HG03378 (cell line): ENCODE results near the gene KCNJ18.
"Not testable (repeated sequence)": the region's sequence is repeated elsewhere in the genome, so short reads cannot be mapped to it uniquely, and the experiment has no call there.

Source experiments
- ATAC-seq: cut with Tn5 transposase; IDR thresholded peaks from one replicate; pipeline ENCODE4 v1.9.1; 2021; ENCODE audit warnings: mild to moderate bottlenecking, moderate library complexity; ENCODE audit not compliant: unreplicated experiment

Gene KCNJ18

GRCh38 chr17:21670361-21671155 is 21.8 kb upstream of the KCNJ18 start:
- not testable (repeated sequence) for ATAC-seq

DNA sequence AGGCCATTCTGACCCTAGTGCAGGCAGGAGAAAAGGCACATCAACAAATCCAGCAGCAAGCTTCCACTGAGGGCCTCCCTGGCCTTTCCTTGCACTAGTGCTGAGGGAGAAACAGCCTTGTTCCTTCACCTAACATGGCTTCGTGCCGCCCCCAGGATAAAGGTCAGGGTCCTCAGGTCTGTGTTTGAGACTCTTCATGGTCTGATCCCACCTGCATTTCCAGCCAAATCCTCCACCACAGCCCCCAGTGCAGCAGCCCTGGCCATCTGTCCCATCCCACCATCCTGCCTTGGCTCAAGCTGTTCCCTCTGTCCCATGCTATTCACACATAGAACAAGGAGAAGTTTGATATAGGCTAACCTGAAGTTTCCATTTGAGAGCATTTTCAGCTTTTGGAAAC is 20.9 kb upstream of the KCNJ18 start:
- ATAC-seq: not testable (repeated sequence)

GRCh38 chr17:21671871-21672270 is 20.5 kb upstream of the KCNJ18 start:
- not testable (repeated sequence) for ATAC-seq

DNA sequence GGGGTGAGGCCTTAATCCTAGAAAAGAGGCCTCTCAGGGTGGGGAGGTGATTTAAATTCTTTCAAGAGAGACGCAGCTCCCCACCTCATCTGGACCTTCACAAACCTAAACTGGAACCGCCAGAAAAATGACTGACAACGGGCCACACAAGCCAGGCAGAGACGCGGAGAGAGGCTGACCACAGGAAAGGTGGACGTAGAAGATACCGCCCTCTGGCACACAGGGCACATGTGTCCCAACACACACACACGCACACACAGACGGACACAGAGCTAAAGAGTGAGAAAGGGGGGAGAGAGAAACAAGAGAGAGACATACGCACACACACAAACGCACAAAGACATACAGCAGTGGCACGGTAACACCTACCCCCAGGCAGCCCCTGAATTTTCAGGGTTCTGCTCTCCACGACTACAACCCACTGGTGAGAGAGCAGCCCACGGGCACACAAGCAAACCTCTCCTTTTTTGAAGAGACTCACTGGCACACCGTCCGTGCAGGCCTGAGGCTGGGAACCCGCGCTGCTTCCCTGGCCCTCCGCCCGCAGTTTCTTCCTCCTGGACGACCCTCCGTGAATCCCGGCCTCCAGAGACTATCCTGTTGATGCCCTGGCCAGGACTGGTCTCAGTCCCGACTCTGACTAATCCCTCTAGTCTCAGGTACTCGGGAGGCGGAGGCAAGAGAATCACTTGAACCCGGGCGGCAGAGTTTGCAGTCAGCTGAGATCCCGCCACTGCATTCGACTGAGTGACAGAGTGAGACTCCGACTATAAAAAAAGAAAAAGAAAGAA is 18.7 kb upstream of the KCNJ18 start:
- not testable (repeated sequence) for ATAC-seq

- ATAC-seq: no peak
These were observed 18.0 kb upstream of the KCNJ18 start for GRCh38 chr17:21674242-21674731.

DNA sequence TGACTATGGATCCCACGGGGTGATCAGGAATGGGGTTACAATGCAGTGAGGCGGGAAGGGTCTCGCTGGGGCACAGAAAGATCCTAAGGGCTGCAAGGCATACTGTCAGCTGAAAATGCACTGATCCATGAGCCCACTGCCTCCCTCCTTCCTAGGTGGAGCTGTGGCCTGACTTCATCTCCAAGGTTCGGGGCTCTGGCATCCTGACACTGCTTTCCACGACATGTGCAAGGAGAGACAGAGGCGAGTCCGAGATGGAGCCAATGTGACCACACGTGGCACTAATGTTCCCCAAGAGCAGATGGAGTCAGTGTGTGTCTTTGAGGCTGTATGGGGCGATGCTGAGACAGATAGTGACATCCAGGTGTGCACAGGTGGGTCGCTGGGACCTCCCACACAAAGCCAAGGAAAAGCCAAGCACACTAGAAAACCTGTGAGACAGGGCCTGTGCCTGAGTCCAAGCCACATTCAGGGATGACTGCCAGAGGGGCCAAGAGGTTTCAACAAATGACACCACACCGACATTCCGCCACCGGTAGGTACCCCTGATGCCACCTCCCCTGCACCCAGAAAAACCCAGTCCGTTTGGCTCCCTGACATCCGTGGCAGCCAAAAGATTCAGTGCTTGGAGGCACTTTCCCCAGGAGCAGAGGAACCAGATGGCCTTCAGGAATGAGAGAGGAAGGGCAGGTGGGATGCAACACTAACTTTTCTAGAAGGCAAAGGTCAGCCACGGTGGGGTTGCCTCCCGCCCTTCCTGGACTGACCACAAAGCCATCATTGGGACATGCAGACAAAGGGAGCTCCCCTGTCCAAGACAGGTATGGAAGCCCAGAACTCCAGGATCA is 17.2 kb upstream of the KCNJ18 start:
- not testable (repeated sequence) for ATAC-seq

DNA sequence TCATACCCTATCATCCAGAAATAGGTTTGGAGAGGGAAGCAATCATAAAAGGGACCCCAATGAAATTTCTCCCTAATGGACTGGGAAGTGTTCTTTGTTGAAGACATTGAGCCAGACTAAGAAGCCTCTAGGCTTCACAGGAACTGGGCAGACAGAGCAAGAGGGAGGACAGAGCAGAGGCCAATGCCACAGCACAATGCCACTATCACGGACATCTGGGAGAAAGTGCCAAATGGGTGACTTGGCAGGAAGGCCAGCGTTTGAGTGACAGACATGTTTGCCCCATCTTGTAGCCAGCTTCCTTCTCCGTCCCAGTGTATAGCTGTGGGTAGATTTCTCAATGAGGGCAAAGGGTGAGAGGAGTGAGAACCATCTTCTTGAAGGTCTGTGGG is 16.6 kb upstream of the KCNJ18 start:
- not testable (repeated sequence) for ATAC-seq

DNA sequence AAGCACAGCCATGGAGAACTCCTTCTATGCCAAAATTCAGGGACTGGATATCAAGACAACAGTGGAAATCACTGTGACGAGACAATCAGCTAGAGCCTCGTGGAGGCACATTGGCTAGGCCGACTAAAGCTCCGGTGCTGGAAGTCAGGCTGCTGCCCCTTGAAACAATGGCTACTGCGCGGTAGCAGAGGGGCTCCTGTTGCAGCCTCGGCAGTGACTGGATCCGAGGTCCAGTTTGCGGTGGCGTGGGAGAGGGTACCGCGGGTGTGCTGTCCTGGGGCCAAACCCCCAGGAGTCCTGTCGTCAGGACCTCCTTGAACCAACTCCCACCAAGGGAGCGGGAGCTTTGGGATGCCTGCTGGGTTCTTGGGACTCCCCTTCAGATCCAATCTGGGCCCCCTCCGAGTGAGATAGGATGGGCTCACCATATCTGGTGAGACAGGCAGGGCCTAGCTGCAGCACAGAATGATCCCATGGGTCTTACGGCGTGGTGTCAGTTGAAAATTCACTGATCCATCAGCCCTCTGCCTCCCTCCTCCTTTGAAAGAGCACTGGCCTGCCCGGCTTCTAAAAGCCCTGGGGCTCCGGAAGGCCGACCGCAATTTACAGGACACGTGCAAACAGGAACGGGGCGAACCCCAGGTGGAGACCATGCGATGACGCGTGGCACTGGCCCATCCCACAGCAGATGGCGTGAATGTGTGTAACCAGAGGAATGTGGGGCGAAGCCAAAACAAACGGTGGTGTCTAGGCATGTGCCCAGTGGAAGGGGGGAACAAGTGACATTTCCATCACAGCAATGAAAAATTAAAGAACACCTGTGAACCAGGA is 15.8 kb upstream of the KCNJ18 start:
- ATAC-seq: no peak

- no peak for ATAC-seq
These were observed 15.0 kb upstream of the KCNJ18 start for GRCh38 chr17:21677126-21677910.

DNA sequence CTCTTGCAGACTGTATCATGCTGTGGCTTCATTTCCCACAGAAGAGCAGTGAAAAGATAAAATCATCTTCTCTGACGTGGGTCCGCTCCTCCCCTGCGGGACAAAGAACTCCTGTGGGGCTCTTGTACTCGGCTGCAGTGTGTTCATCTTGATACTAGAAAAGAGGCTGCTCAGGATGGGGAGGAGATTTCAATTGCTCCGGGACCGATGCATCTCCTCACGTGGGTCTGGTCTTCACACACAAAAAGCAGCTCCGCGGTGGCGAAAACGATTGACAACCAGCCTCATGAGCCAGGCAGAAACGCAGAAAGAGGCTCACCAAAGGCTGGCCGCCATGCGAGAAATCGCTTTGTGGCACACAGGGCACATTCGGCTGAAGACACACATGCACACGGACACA is 14.4 kb upstream of the KCNJ18 start:
- ATAC-seq: no peak

DNA sequence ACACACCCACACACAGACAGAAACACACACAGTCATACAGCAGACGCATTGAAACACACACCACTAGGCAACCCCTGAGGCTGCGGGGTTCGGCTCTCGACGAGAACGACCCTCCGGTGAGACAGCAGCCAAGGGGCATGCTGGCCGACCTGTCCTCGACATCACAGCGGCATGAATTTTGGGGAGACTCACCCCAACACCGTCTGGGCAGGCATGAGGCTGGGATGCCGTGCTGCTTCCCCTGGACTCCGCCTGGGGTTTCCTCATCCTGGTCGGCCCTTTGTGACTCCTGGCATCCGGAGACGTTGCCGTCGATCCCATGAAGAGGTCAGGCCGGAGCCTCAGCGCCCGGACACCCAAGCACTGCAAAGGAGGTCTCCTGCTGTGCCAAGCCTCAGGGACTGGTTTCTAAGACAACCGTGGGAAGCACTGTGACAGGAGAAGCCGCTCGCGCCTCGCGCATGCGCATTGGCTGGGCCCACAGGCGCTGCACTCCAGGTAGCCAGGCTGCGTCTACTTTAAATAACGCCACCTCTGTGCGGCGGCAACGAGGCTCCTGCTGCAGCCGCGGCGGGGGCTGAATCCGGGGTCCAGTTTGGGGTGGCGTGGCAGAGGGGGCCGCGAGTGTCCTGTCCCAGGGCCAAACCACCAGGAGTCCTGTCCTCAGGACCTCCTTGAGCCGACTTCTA is 13.8 kb upstream of the KCNJ18 start:
- ATAC-seq: no peak

DNA sequence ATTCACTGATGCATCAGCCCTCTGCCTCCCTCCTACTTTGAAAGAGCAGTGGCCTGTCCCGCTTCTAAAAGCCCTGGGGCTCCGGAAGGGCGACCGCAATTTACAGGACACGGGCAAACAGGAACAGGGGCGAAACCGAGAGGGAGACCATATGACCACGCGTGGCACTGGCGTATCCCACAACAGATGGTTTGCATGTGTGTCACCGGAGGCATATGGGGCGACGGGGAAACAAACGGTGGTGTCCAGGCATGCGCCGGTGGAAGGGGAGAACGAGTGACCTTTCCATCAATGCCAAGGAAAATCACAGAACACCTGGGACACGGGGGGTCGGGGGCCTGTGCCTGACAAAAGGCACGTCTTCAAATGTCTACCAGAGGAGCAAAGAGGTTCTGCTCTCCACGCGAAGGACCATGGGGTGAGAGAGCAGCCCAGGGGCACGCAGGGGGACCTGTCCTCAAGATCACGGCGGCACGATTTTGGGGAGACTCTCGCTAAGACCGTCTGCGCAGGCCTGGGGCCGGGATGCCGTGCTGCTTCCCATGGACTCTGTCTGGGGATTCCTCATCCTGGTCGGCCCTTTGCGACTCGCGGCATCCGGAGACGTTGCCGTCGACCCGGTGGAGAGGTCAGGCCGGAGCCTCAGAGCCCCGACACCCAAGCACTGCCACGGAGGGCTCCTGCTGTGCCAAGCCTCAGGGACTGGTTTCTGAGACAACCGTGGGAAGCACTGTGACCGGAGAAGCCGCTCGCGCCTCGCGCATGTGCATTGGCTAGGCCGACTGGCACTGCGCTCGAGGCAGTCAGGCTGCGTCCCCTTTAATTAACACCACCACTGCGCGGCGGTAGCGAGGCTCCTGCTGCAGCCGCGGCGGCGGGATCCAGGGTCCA is 12.8 kb upstream of the KCNJ18 start:
- ATAC-seq: no peak

GRCh38 chr17:21680366-21680765 is 12.0 kb upstream of the KCNJ18 start:
- ATAC-seq: no peak

DNA sequence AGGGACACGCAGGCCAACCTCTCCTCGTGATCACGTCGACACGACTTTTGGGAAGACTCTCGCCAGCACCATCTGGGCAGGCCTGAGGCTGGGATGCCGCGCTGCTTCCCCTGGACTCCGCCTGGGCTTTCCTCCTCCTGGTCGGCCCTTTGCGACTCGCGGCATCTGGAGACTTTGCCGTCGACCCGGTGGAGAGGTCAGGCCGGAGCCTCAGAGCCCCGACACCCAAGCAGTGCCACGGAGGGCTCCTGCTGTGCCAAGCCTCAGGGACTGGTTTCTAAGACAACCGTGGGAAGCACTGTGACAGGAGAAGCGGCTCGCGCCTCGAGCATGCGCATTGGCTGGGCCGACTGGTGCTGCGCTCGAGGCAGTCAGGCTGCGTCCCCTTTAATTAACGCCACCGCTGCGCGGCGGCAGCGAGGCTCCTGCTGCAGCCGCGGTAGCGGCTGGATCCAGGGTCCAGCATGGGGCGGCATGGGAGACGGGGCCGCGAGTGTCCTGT is 11.4 kb upstream of the KCNJ18 start:
- not testable (repeated sequence) for ATAC-seq

GRCh38 chr17:21681576-21681975 is 10.7 kb upstream of the KCNJ18 start:
- ATAC-seq: not testable (repeated sequence)

- ATAC-seq: not testable (repeated sequence)
These were observed 10.2 kb upstream of the KCNJ18 start for GRCh38 chr17:21682130-21682529.

DNA sequence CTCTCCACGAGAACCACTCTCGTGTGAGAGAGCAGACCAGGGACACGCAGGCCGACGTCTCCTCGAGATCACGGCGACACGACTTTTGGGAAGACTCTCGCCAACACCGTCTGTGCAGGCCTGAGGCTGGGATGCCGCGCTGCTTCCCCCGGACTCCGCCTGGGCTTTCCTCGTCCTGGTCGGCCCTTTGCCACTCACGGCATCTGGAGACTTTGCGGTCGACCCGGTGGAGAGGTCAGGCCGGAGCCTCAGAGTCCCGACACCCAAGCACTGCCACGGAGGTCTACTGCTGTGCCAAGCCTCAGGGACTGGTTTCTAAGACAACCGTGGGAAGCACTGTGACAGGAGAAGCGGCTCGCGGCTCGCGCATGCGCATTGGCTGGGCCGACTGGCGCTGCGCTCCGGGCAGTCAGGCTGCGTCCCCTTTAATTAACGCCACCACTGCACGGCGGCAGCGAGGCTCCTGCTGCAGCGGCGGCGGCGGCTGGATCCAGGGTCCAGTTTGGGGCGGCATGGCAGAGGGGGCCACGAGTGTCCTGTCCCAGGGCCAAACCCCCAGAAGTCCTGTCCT is 9.1 kb upstream of the KCNJ18 start:
- ATAC-seq: not testable (repeated sequence)
